Esophagus squamous epithelium (tissue), 4 donors: Measurements from ENCODE around the gene C1RL.

ENCODE experiments used
- POLR2A ChIP-seq, 4 donors: fragments of 450-650 bp; IDR thresholded peaks; one replicate each; pipeline ENCODE4 v1.6.1; 2017; ENCODE audit warnings: antibody characterized with exemption in 4 of 4, mild to moderate bottlenecking in 4 of 4, moderate library complexity in 3 of 4
- TF ChIP-seq, protein P1 (sequence below), 6 experiments: fragments of 450-650 bp in 4 of 6; fragments of 200-600 bp in 2 of 6; sonication (generic) in 2 of 6; IDR thresholded peaks; one replicate each; pipeline ENCODE4 v1.5.1; 2016 to 2019; ENCODE audit warnings: antibody characterized with exemption in 6 of 6, mild to moderate bottlenecking in 4 of 6, moderate library complexity in 4 of 6

DNA sequence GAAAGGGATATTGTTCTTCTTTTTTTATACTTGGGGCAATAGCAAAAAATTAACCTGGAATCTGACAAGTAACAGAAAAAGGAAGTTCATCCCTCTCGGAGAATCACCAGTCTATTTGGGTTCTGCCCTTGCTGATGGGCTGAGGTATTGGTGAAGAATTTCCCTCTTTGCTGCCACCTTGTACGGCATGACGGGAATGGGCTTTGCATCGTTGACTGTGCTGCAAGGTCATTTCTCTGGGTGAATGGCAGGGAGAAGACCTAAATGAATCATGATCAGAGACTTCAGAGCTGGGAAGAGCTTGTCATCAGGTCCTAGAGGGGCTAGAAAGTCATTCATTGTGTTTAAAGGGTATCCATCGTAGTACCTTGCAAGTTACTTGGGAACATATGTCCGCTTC lies 36.5 kb downstream of the C1RL start:
- TF ChIP-seq, protein P1, sequence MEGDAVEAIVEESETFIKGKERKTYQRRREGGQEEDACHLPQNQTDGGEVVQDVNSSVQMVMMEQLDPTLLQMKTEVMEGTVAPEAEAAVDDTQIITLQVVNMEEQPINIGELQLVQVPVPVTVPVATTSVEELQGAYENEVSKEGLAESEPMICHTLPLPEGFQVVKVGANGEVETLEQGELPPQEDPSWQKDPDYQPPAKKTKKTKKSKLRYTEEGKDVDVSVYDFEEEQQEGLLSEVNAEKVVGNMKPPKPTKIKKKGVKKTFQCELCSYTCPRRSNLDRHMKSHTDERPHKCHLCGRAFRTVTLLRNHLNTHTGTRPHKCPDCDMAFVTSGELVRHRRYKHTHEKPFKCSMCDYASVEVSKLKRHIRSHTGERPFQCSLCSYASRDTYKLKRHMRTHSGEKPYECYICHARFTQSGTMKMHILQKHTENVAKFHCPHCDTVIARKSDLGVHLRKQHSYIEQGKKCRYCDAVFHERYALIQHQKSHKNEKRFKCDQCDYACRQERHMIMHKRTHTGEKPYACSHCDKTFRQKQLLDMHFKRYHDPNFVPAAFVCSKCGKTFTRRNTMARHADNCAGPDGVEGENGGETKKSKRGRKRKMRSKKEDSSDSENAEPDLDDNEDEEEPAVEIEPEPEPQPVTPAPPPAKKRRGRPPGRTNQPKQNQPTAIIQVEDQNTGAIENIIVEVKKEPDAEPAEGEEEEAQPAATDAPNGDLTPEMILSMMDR (IDR thresholded peaks at IDR 0.05), result no peak
- TF ChIP-seq POLR2A (IDR thresholded peaks at IDR 0.05), result no peak
